Measurements from ENCODE around the gene NPAS2. TPM values are rescaled to one million over a fixed set of nuclear protein-coding genes. Genes with fewer than 3 reads are reported as not detected.
A peak's percentile ranks its signal among the peaks of the same experiment; 100 is the strongest.

The NPAS2 gene
- total RNA-seq, 1 donor from 2014 or later: 39.4 TPM

GRCh38 chr2:100870652-100871531 lies 51.0 kb downstream of the NPAS2 start:
- peaks cover 2% of the 10 kb centered on the region for H3K27me3 Mint-ChIP-seq (ENCODE audit: insufficient read depth, low read depth)
- Histone ChIP-seq H3K4me2 (no peak overlapping the region), H4K20me1 (ENCODE audit: low read depth) (no peaks in the 10 kb centered on the region), H3K36me3 (no peaks in the 10 kb centered on the region), H3K9ac (no peak overlapping the region), H3K79me2 (ENCODE audit: low read depth) (no peaks in the 10 kb centered on the region), H3K27ac (no peak overlapping the region), H3K4me3 (no peak overlapping the region), H2AFZ (replicated peaks) (no peak overlapping the region), H3K9me3 (ENCODE audit: low read depth) (no peaks in the 10 kb centered on the region), H3F3A (ENCODE audit: low read depth) (no peaks in the 10 kb centered on the region), H3K4me1 (peaks cover 6% of the 10 kb centered on the region), H3K27me3 (no peaks in the 10 kb centered on the region)
- no peak overlapping the region for H3K27ac Mint-ChIP-seq
- no peak overlapping the region for H3K4me3 Mint-ChIP-seq
- peaks cover 7% of the 10 kb centered on the region for H3K4me1 Mint-ChIP-seq
- DNase-seq (ENCODE audit: low spot score): peak; percentile 32
- H3K36me3 Mint-ChIP-seq: no peaks in the 10 kb centered on the region
- H3K9me3 Mint-ChIP-seq: peaks cover 7% of the 10 kb centered on the region
- TF ChIP-seq EZH2 (IDR thresholded peaks at IDR 0.05): no peak
- TF ChIP-seq CTCF (IDR thresholded peaks at IDR 0.05): peak; percentile 47
- no peak for TF ChIP-seq EZH2phosphoT487 (IDR thresholded peaks at IDR 0.05)

- Histone ChIP-seq H3K79me2 (ENCODE audit: low read depth) (no peaks in the 10 kb centered on the region), H3K27ac (no peak overlapping the region), H3K4me3 (no peak overlapping the region), H3K27me3 (no peaks in the 10 kb centered on the region), H3F3A (ENCODE audit: low read depth) (no peaks in the 10 kb centered on the region), H3K9me3 (ENCODE audit: low read depth) (no peaks in the 10 kb centered on the region), H3K36me3 (no peaks in the 10 kb centered on the region), H4K20me1 (ENCODE audit: low read depth) (no peaks in the 10 kb centered on the region), H3K4me2 (peak overlapping the region; percentile 27), H3K9ac (no peak overlapping the region), H3K4me1 (peaks cover 13% of the 10 kb centered on the region), H2AFZ (replicated peaks) (peak overlapping the region; percentile 60)
- peak; percentile 68 for DNase-seq (ENCODE audit: low spot score)
- Mint-ChIP-seq H3K27ac (peak overlapping the region; percentile 92), H3K4me1 (peaks cover 14% of the 10 kb centered on the region), H3K27me3 (ENCODE audit: insufficient read depth, low read depth) (peaks cover 4% of the 10 kb centered on the region), H3K36me3 (no peaks in the 10 kb centered on the region), H3K9me3 (no peaks in the 10 kb centered on the region), H3K4me3 (no peak overlapping the region)
- TF ChIP-seq EZH2phosphoT487 (IDR thresholded peaks at IDR 0.05) (no peak), CTCF (IDR thresholded peaks at IDR 0.05) (no peak), EZH2 (IDR thresholded peaks at IDR 0.05) (no peak)
Observed at GRCh38 chr2:100875516-100876230, 55.7 kb downstream of the NPAS2 start.

GRCh38 chr2:100876231-100876860 lies 56.4 kb downstream of the NPAS2 start:
- TF ChIP-seq EZH2phosphoT487 (IDR thresholded peaks at IDR 0.05) (no peak), EZH2 (IDR thresholded peaks at IDR 0.05) (no peak), CTCF (IDR thresholded peaks at IDR 0.05) (no peak)
- Histone ChIP-seq H3K4me2 (peak overlapping the region; percentile 27), H3K9me3 (ENCODE audit: low read depth) (no peaks in the 10 kb centered on the region), H3F3A (ENCODE audit: low read depth) (no peaks in the 10 kb centered on the region), H3K36me3 (no peaks in the 10 kb centered on the region), H2AFZ (replicated peaks) (peak overlapping the region; percentile 60), H3K79me2 (ENCODE audit: low read depth) (no peaks in the 10 kb centered on the region), H4K20me1 (ENCODE audit: low read depth) (no peaks in the 10 kb centered on the region), H3K4me3 (no peak overlapping the region), H3K4me1 (peaks cover 13% of the 10 kb centered on the region), H3K9ac (no peak overlapping the region), H3K27ac (no peak overlapping the region), H3K27me3 (no peaks in the 10 kb centered on the region)
- peaks cover 4% of the 10 kb centered on the region for H3K27me3 Mint-ChIP-seq (ENCODE audit: insufficient read depth, low read depth)
- H3K4me1 Mint-ChIP-seq: peaks cover 14% of the 10 kb centered on the region
- no peak for DNase-seq (ENCODE audit: low spot score)
- H3K9me3 Mint-ChIP-seq: no peaks in the 10 kb centered on the region
- peak overlapping the region; percentile 92 for H3K27ac Mint-ChIP-seq
- H3K36me3 Mint-ChIP-seq: no peaks in the 10 kb centered on the region
- H3K4me3 Mint-ChIP-seq: peak overlapping the region; percentile 60
